Fibroblast of upper back skin (primary cell): ENCODE measurements around the gene MAP2.
"Not testable (repeated sequence)": the region's sequence is repeated elsewhere in the genome, so short reads cannot be mapped to it uniquely, and the experiment has no call there.

Source experiments
- DNase-seq: peaks from one replicate; pipeline ENCODE4 v3.0.0-alpha.2; 2013

Gene MAP2

GRCh38 chr2:209598227-209598626 lies 174.4 kb downstream of the MAP2 start:
- not testable (repeated sequence) for DNase-seq

- DNase-seq = no peak
Observed at GRCh38 chr2:209600341-209601171, 176.7 kb downstream of the MAP2 start.

GRCh38 chr2:209601497-209601896 lies 177.7 kb downstream of the MAP2 start:
- no peak for DNase-seq

- no peak for DNase-seq
Observed at GRCh38 chr2:209602259-209602658, 178.4 kb downstream of the MAP2 start.

- no peak for DNase-seq
Observed at GRCh38 chr2:209609531-209609930, 185.7 kb downstream of the MAP2 start.

GRCh38 chr2:209610631-209611030 lies 186.8 kb downstream of the MAP2 start:
- DNase-seq = no peak

- DNase-seq = no peak
Observed at GRCh38 chr2:209613649-209614305, 189.9 kb downstream of the MAP2 start.

GRCh38 chr2:209614690-209615369 lies 191.0 kb downstream of the MAP2 start:
- no peak for DNase-seq

GRCh38 chr2:209619782-209620181 lies 195.9 kb downstream of the MAP2 start:
- DNase-seq = no peak

- no peak for DNase-seq
Observed at GRCh38 chr2:209624192-209624938, 200.5 kb downstream of the MAP2 start.

GRCh38 chr2:209629597-209629996 lies 205.8 kb downstream of the MAP2 start:
- peak; percentile 16 for DNase-seq

- no peak for DNase-seq
Observed at GRCh38 chr2:209633911-209634310, 210.1 kb downstream of the MAP2 start.

GRCh38 chr2:209636076-209636475 lies 212.2 kb downstream of the MAP2 start:
- no peak for DNase-seq

- DNase-seq = no peak
Observed at GRCh38 chr2:209637293-209637692, 213.4 kb downstream of the MAP2 start.

- DNase-seq = peak; percentile 62
Observed at GRCh38 chr2:209638346-209638745, 214.5 kb downstream of the MAP2 start.

- peak; percentile 8 for DNase-seq
Observed at GRCh38 chr2:209640358-209640757, 216.5 kb downstream of the MAP2 start.

GRCh38 chr2:209642146-209642820 lies 218.4 kb downstream of the MAP2 start:
- DNase-seq = peak; percentile 18

GRCh38 chr2:209644842-209645241 lies 221.0 kb downstream of the MAP2 start:
- no peak for DNase-seq

- DNase-seq = peak; percentile 82
Observed at GRCh38 chr2:209648714-209649113, 224.9 kb downstream of the MAP2 start.

GRCh38 chr2:209653134-209653533 lies 229.3 kb downstream of the MAP2 start:
- DNase-seq = no peak

- DNase-seq = no peak
Observed at GRCh38 chr2:209661286-209661894, 237.5 kb downstream of the MAP2 start.

- no peak for DNase-seq
Observed at GRCh38 chr2:209662021-209662420, 238.2 kb downstream of the MAP2 start.
